Prostate gland (tissue), 2 donors: ENCODE data around the gene CAPS. TPM values are rescaled to one million over a fixed set of nuclear protein-coding genes. Genes with fewer than 3 reads are reported as not detected.
A peak's percentile ranks its signal among the peaks of the same experiment; 100 is the strongest.

Source experiments
- DNase-seq: peaks from one replicate; pipeline ENCODE4 v3.0.0-alpha.2; 2019; ENCODE audit warnings: low spot score
- H3K27ac ChIP-seq, 2 donors: fragments of 200-600 bp; sonication (generic); 2 replicates each; pipeline ENCODE4 v1.5.1; 2017 to 2019
- H3K27me3 ChIP-seq: fragments of 200-600 bp; sonication (generic); replicated peaks from 2 replicates; pipeline ENCODE4 v1.5.1; 2019; ENCODE audit not compliant: insufficient read depth
- H3K36me3 ChIP-seq, 2 donors: fragments of 200-600 bp; sonication (generic); 1 replicate in 1 of 2; 2 replicates in 1 of 2; pipeline versions ENCODE4 v1.5.1 to v1.8.1; 2017 to 2019
- H3K4me1 ChIP-seq: fragments of 200-600 bp; sonication (generic); replicated peaks from 2 replicates; pipeline ENCODE4 v1.5.1; 2019
- H3K4me3 ChIP-seq, 2 donors: fragments of 200-600 bp; sonication (generic); 2 replicates each; pipeline ENCODE4 v1.5.1; 2017 to 2019
- H3K9me3 ChIP-seq: fragments of 200-600 bp; sonication (generic); 2 replicates; pipeline ENCODE4 v1.5.1; 2017
- POLR2A ChIP-seq: fragments of 450-650 bp; IDR thresholded peaks from one replicate; pipeline ENCODE4 v1.6.1; 2016; ENCODE audit warnings: antibody characterized with exemption, mild to moderate bottlenecking
- POLR2AphosphoS5 ChIP-seq: sonication (generic); formaldehyde crosslinking; IDR thresholded peaks from one replicate; pipeline ENCODE4 v1.6.1; 2017; ENCODE audit warnings: antibody characterized with exemption
- WGBS: methylation state at CpG from one replicate; pipeline ENCODE4 v1.1.5; 2018; 5-methylcytosine and 5-hydroxymethylcytosine counted together
- intact Hi-C: fragments of 100-400 bp; cut with DNase I; formaldehyde crosslinking; loops from one replicate; pipeline ENCODE4 v1.14.2; 2022
- total RNA-seq, 2 donors: library from RNA; depleted of rRNA; stranded (reverse); fragments of >200 nt; gene quantifications; one replicate each; pipeline ENCODE4 v1.1.0, GENCODE V29; 2016
- TF ChIP-seq, protein P1 (sequence below), 4 experiments: fragments of 200-600 bp in 2 of 4; fragments of 450-650 bp in 2 of 4; sonication (generic) in 2 of 4; IDR thresholded peaks; 1 replicate in 3 of 4; 2 replicates in 1 of 4; pipeline ENCODE4 v1.5.1; 2016 to 2019; ENCODE audit warnings: antibody characterized with exemption in 4 of 4, mild to moderate bottlenecking in 2 of 4, moderate library complexity in 2 of 4

Gene CAPS
- total RNA-seq, 2 donors from 2014 or later, result 27.9 to 36.8 TPM

DNA sequence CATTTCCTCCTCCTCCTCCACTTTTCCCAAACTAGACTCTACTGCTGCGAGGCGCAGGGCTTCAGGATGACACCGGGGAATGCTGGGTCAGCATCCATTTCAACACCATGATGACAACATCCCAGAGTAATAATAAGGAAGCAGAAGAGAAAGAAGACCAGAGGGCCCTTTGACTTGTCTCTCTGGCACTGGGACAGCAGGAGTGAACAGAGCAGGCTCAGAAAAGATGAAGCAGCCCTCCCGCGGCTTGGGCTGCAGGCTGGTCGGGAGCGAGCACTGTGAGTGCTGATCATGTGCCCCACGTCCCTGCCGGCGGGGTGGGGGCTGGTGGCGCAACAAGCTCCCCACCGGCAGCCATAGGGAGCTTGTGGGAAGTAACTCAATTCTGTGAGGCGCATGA, 33.4 kb downstream of the CAPS start:
- H3K4me3 ChIP-seq, result no peak overlapping the region
- peak overlapping the region in 1 of 2 donors; percentile 19 for H3K27ac ChIP-seq
- H3K36me3 ChIP-seq, result no peaks in the 10 kb centered on the region
- no peak for TF ChIP-seq POLR2A
- TF ChIP-seq, protein P1, sequence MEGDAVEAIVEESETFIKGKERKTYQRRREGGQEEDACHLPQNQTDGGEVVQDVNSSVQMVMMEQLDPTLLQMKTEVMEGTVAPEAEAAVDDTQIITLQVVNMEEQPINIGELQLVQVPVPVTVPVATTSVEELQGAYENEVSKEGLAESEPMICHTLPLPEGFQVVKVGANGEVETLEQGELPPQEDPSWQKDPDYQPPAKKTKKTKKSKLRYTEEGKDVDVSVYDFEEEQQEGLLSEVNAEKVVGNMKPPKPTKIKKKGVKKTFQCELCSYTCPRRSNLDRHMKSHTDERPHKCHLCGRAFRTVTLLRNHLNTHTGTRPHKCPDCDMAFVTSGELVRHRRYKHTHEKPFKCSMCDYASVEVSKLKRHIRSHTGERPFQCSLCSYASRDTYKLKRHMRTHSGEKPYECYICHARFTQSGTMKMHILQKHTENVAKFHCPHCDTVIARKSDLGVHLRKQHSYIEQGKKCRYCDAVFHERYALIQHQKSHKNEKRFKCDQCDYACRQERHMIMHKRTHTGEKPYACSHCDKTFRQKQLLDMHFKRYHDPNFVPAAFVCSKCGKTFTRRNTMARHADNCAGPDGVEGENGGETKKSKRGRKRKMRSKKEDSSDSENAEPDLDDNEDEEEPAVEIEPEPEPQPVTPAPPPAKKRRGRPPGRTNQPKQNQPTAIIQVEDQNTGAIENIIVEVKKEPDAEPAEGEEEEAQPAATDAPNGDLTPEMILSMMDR (IDR thresholded peaks at IDR 0.05), result no peak
- TF ChIP-seq POLR2AphosphoS5, result no peak
- WGBS, result 54% methylated on average over 13 of the region's 13 CpGs
- no peaks in the 10 kb centered on the region for H3K9me3 ChIP-seq
- no peaks in the 10 kb centered on the region for H3K27me3 ChIP-seq
- DNase-seq, result no peak
- no peaks in the 10 kb centered on the region for H3K4me1 ChIP-seq
- intact Hi-C loops, result no loop called here

DNA sequence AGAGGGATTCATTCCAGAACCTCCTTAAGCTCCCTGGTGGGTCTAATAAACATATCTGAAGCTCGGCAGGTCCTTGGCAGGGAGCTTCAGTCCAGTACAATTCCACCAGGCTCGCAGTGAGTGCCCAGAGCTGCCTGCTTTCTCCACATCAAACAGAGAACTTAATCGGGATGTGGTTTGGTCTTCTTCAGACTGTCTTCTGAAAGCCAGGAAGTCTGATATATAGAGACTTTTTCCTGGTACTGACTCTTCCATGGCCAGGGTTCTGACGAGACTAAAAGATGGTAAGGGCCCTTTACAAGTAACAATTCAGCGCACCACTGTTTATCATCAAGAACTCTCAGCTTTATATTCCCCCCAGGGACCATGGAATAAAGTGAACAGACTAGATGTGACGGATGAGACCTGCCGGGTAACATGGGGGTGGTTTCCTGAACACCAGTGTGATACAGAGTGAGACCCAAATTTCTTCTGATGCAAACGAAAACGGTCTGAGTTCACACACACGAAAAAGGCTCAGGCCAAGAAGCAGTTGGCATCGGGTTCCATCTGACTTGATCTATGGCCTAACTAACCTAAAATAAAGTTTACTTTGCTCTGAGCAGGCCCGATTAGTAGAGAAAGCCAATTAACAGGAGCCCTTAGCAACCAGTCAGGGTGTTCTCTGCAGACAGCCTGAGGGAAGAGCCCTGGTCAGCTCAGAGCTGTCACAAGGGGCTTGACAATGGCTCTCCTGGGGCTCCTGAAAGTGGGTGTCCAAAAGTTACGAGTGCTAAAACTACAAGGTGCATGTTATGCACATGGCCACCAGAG, 34.9 kb downstream of the CAPS start:
- no peak for TF ChIP-seq POLR2A
- no peak for TF ChIP-seq POLR2AphosphoS5
- TF ChIP-seq, protein P1 (IDR thresholded peaks at IDR 0.05), result no peak
- Histone ChIP-seq H3K27ac (peak overlapping the region; percentile 6 to 19), H3K27me3 (no peaks in the 10 kb centered on the region), H3K4me3 (no peak overlapping the region), H3K4me1 (peaks cover 6% of the 10 kb centered on the region), H3K9me3 (no peaks in the 10 kb centered on the region), H3K36me3 (no peaks in the 10 kb centered on the region)
- DNase-seq, result no peak
- intact Hi-C loops, result no loop called here
- WGBS, result 44% methylated on average over 13 of the region's 13 CpGs

DNA sequence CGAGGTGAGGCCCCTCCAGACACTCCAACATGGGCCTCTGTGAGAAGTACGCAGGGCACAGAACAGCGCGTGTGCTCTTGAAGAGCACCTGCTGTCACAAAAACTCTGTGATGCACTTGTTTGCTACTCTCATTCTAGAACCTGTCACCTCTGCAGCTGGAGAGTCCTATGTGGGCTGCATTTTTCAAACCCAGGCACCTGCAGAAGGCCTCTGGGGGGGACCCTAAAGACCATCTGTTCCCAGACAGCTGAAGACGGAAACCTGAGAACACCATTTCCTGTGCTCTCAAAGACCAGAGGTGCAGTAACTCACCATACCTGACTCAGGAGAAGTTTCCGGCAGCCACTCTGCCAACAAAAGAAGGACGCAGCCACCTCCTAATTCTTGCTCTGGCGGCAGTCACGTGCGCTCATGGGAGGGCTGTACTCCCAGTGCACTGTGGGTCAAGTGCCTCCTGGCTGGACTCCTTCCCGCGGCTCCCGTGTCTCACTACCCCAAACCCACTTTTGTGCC, 35.8 kb downstream of the CAPS start:
- no peak for DNase-seq
- no peak overlapping the region for H3K27ac ChIP-seq
- peaks cover 13% of the 10 kb centered on the region for H3K4me1 ChIP-seq
- no peak overlapping the region for H3K4me3 ChIP-seq
- no peaks in the 10 kb centered on the region for H3K27me3 ChIP-seq
- TF ChIP-seq, protein P1 (IDR thresholded peaks at IDR 0.05), result no peak
- TF ChIP-seq POLR2A, result no peak
- no peak for TF ChIP-seq POLR2AphosphoS5
- intact Hi-C loops, result no loop called here
- 78% methylated on average over 13 of the region's 13 CpGs for WGBS
- H3K36me3 ChIP-seq, result no peaks in the 10 kb centered on the region
- H3K9me3 ChIP-seq, result no peaks in the 10 kb centered on the region

DNA sequence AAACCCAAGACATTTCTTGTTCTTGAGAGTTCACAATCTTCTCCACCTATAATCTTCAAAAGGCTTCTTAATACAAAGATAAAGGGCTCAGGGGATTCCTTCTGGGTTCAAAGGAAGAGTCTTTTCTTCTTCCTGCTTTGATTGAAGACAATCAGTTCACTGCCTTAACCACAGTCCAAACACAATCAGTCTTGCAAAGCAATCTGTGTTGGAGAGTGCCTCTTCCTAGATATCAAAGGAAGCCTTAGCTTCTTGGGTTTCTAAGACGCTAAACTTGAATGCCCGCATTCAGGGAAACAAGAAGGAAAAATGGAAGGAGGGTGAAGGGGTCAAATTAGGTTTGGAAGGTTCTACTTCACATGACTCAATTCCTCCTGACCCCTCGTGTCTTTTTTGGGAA, 36.7 kb downstream of the CAPS start:
- H3K27ac ChIP-seq, result no peak overlapping the region
- TF ChIP-seq POLR2A (no peak), POLR2AphosphoS5 (no peak)
- TF ChIP-seq, protein P1 (IDR thresholded peaks at IDR 0.05), result no peak

More for the DNA sequence above, 36.7 kb downstream of the CAPS start:
- Histone ChIP-seq H3K4me3 (no peak overlapping the region), H3K36me3 (no peaks in the 10 kb centered on the region), H3K9me3 (no peaks in the 10 kb centered on the region), H3K4me1 (peaks cover 18% of the 10 kb centered on the region), H3K27me3 (no peaks in the 10 kb centered on the region)
- WGBS, result 69% methylated on average over 3 of the region's 3 CpGs
- DNase-seq, result no peak
- intact Hi-C loops, result no loop called here
